ENCODE measurements around the gene PITHD1.

The PITHD1 gene

DNA sequence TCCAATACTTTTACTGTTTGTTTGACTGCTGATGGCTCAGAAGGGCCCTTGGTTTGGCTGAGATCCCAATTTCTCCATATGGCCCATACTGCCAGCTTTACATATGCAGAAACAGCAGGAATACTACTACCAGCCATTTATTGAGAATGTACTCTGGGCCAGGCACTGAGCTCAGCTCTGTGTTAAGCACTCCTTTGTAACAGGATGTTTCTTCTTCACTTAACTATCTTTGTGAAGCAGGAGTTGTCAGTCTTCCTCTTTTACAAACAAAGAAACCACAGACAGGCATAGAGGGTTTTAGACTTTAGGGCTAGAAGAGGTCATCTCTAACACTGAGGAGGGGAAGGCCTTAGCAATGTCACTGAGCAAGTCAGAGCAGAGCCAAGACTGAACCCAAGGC is 38.7 kb downstream of the PITHD1 start:
- Histone ChIP-seq H3K79me2 (ENCODE audit: control insufficient read depth, low read length) (no peaks in the 10 kb centered on the region), H3K4me3 (ENCODE audit: low read length) (no peak overlapping the region), H3K27ac (ENCODE audit: low read depth, low read length) (no peak overlapping the region), H3K9me2 (replicated peaks; ENCODE audit: control insufficient read depth, low read length) (no peaks in the 10 kb centered on the region), H3K9me3 (ENCODE audit: control insufficient read depth, insufficient read depth, low read length) (no peaks in the 10 kb centered on the region), H3F3A (ENCODE audit: control insufficient read depth, insufficient read depth) (no peaks in the 10 kb centered on the region), H4K20me1 (ENCODE audit: control insufficient read depth, insufficient read depth, low read depth, low read length) (no peaks in the 10 kb centered on the region), H3K4me2 (ENCODE audit: low read length) (no peak overlapping the region), H3K36me3 (ENCODE audit: control insufficient read depth, low read length) (peaks cover 23% of the 10 kb centered on the region), H3K4me1 (ENCODE audit: control insufficient read depth, low read length) (0 out of 2 replicates have a peak, but pooled peaks cover 3% of the 10 kb centered on the region), H3K27me3 (ENCODE audit: control insufficient read depth, low read length) (no peaks in the 10 kb centered on the region)
- no peak for TF ChIP-seq EZH2phosphoT487 (IDR thresholded peaks at IDR 0.05; ENCODE audit: borderline replicate concordance, low read length)
- TF ChIP-seq, protein P1, sequence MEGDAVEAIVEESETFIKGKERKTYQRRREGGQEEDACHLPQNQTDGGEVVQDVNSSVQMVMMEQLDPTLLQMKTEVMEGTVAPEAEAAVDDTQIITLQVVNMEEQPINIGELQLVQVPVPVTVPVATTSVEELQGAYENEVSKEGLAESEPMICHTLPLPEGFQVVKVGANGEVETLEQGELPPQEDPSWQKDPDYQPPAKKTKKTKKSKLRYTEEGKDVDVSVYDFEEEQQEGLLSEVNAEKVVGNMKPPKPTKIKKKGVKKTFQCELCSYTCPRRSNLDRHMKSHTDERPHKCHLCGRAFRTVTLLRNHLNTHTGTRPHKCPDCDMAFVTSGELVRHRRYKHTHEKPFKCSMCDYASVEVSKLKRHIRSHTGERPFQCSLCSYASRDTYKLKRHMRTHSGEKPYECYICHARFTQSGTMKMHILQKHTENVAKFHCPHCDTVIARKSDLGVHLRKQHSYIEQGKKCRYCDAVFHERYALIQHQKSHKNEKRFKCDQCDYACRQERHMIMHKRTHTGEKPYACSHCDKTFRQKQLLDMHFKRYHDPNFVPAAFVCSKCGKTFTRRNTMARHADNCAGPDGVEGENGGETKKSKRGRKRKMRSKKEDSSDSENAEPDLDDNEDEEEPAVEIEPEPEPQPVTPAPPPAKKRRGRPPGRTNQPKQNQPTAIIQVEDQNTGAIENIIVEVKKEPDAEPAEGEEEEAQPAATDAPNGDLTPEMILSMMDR (IDR thresholded peaks at IDR 0.05; ENCODE audit: low read depth, low read length, poor library complexity, severe bottlenecking), result no peak

DNA sequence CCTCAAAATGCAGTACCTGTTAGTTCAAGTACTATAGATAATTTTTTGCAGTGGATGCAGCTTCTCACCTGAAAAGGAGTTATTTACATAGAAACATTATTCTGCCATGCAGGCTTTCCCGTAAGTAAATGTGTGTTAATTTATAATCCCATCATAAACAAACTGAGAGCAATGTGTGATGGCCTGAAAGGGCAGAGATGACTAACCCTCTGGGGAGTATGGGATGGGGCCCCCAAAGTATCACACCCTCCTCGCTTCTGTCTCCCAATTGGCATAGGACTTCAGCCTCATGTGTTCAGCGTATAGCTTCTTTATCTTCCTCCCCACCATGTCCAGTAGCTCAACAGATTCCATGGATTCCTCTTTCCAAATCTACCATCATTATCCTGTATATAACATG is 39.4 kb downstream of the PITHD1 start:
- H3K79me2 ChIP-seq (ENCODE audit: control insufficient read depth, low read length), result no peaks in the 10 kb centered on the region

GRCh38 chr1:23823767-23824166 is 45.5 kb downstream of the PITHD1 start:
- no peaks in the 10 kb centered on the region for H3K9me2 ChIP-seq (replicated peaks; ENCODE audit: control insufficient read depth, low read length)
- no peak for TF ChIP-seq EZH2phosphoT487 (IDR thresholded peaks at IDR 0.05; ENCODE audit: borderline replicate concordance, low read length)
- TF ChIP-seq, protein P1 (IDR thresholded peaks at IDR 0.05; ENCODE audit: low read depth, low read length, poor library complexity, severe bottlenecking), result no peak
- H3F3A ChIP-seq (ENCODE audit: control insufficient read depth, insufficient read depth), result peaks cover 6% of the 10 kb centered on the region; the same call in 1 of the 2 replicates
- H3K79me2 ChIP-seq (ENCODE audit: control insufficient read depth, low read length), result peaks cover 15% of the 10 kb centered on the region
- H3K4me2 ChIP-seq (ENCODE audit: low read length), result peak overlapping the region; percentile 87
- peaks cover 3% of the 10 kb centered on the region; the same call in 1 of the 2 replicates for H3K36me3 ChIP-seq (ENCODE audit: control insufficient read depth, low read length)
- H3K27ac ChIP-seq (ENCODE audit: low read depth, low read length), result no peak overlapping the region
- peaks cover 25% of the 10 kb centered on the region for H3K4me1 ChIP-seq (ENCODE audit: control insufficient read depth, low read length)
- peak overlapping the region; percentile 96; the same call in 1 of the 2 replicates for H3K4me3 ChIP-seq (ENCODE audit: low read length)
- H3K27me3 ChIP-seq (ENCODE audit: control insufficient read depth, low read length), result no peaks in the 10 kb centered on the region
- H4K20me1 ChIP-seq (ENCODE audit: control insufficient read depth, insufficient read depth, low read depth, low read length), result no peaks in the 10 kb centered on the region
- H3K9me3 ChIP-seq (ENCODE audit: control insufficient read depth, insufficient read depth, low read length), result no peaks in the 10 kb centered on the region

More for the DNA sequence above, 39.4 kb downstream of the PITHD1 start:
- H4K20me1 ChIP-seq (ENCODE audit: control insufficient read depth, insufficient read depth, low read depth, low read length), result no peaks in the 10 kb centered on the region
- no peaks in the 10 kb centered on the region for H3F3A ChIP-seq (ENCODE audit: control insufficient read depth, insufficient read depth)
- H3K27ac ChIP-seq (ENCODE audit: low read depth, low read length), result no peak overlapping the region
- H3K9me3 ChIP-seq (ENCODE audit: control insufficient read depth, insufficient read depth, low read length), result no peaks in the 10 kb centered on the region
- 0 out of 2 replicates have a peak, but pooled peaks cover 3% of the 10 kb centered on the region for H3K4me1 ChIP-seq (ENCODE audit: control insufficient read depth, low read length)
- no peaks in the 10 kb centered on the region for H3K27me3 ChIP-seq (ENCODE audit: control insufficient read depth, low read length)
- no peaks in the 10 kb centered on the region for H3K9me2 ChIP-seq (replicated peaks; ENCODE audit: control insufficient read depth, low read length)
- H3K4me2 ChIP-seq (ENCODE audit: low read length), result no peak overlapping the region
- H3K36me3 ChIP-seq (ENCODE audit: control insufficient read depth, low read length), result peaks cover 23% of the 10 kb centered on the region
- TF ChIP-seq, protein P1 (IDR thresholded peaks at IDR 0.05; ENCODE audit: low read depth, low read length, poor library complexity, severe bottlenecking), result no peak
- no peak for TF ChIP-seq EZH2phosphoT487 (IDR thresholded peaks at IDR 0.05; ENCODE audit: borderline replicate concordance, low read length)
- H3K4me3 ChIP-seq (ENCODE audit: low read length), result no peak overlapping the region
